SJCRH30 (cell line): ENCODE results near the gene GCGR. TPM values are rescaled to one million over a fixed set of nuclear protein-coding genes. Genes with fewer than 3 reads are reported as not detected.

Experiments
- DNase-seq, 2 experiments: peaks; one replicate each; pipeline ENCODE4 v3.0.0-alpha.2; 2015 to 2020
- H3K27ac ChIP-seq: fragments of 250-450 bp; sonication (Bioruptor Pico); 2 replicates; pipeline ENCODE4 v1.5.1; 2020; ENCODE audit warnings: mild to moderate bottlenecking, moderate library complexity
- H3K27me3 ChIP-seq: fragments of 250-450 bp; sonication (Bioruptor Pico); 2 replicates; pipeline ENCODE4 v1.5.1; 2020; ENCODE audit warnings: mild to moderate bottlenecking, moderate library complexity
- H3K36me3 ChIP-seq: fragments of 250-450 bp; sonication (Bioruptor Pico); 2 replicates; pipeline ENCODE4 v1.5.1; 2020; ENCODE audit warnings: mild to moderate bottlenecking, moderate library complexity
- H3K4me1 ChIP-seq: fragments of 250-450 bp; sonication (Bioruptor Pico); 2 replicates; pipeline ENCODE4 v1.5.1; 2020; ENCODE audit warnings: mild to moderate bottlenecking, moderate library complexity
- H3K4me3 ChIP-seq: fragments of 250-450 bp; sonication (Bioruptor Pico); 2 replicates; pipeline ENCODE4 v1.5.1; 2020; ENCODE audit warnings: mild to moderate bottlenecking, moderate library complexity
- H3K9me3 ChIP-seq: fragments of 250-450 bp; sonication (Bioruptor Pico); replicated peaks from 2 replicates; pipeline ENCODE4 v1.5.1; 2020; ENCODE audit warnings: mild to moderate bottlenecking, moderate library complexity
- total RNA-seq: library from RNA; depleted of rRNA; stranded (reverse); fragments of >200 nt; shearing (Covaris generic); gene quantifications from 2 replicates; pipeline ENCODE4 v1.2.3, GENCODE V29; 2014; rRNA removed

GCGR gene
- total RNA-seq, 1 experiment from 2014 or later, result 0.04 TPM

- H3K27me3 ChIP-seq, result no peaks in the 10 kb centered on the region
- H3K4me1 ChIP-seq, result peaks cover 6% of the 10 kb centered on the region; the same call in 1 of the 2 replicates
- DNase-seq, result peak; percentile 100
- H3K27ac ChIP-seq, result peak overlapping the region; percentile 87
- H3K4me3 ChIP-seq, result peak overlapping the region; percentile 76
- H3K9me3 ChIP-seq, result no peaks in the 10 kb centered on the region
- H3K36me3 ChIP-seq, result peaks cover 19% of the 10 kb centered on the region
Measured at GRCh38 chr17:81860756-81861568, 57.0 kb downstream of the GCGR start.

- Histone ChIP-seq H3K27me3 (no peaks in the 10 kb centered on the region), H3K4me3 (no peak overlapping the region), H3K4me1 (peaks cover 6% of the 10 kb centered on the region; the same call in 1 of the 2 replicates), H3K36me3 (peaks cover 11% of the 10 kb centered on the region), H3K9me3 (no peaks in the 10 kb centered on the region), H3K27ac (no peak overlapping the region)
- no peak for DNase-seq
Measured at GRCh38 chr17:81863123-81863675, 59.2 kb downstream of the GCGR start.

Other genes with a start within 250 kb of the GCGR start
- 118 and 131 TPM in 2 replicates for gene NPLOC4, start 167.0 kb upstream of the GCGR start, total RNA-seq
- gene TSPAN10, start 167.0 kb upstream of the GCGR start, total RNA-seq, result 0.25 and 0.49 TPM in 2 replicates
- 0.13 and 0.34 TPM in 2 replicates for gene PDE6G, start 147.6 kb upstream of the GCGR start, total RNA-seq
- 26.7 and 28.4 TPM in 2 replicates for gene OXLD1, start 137.5 kb upstream of the GCGR start, total RNA-seq
- gene CCDC137, start 137.4 kb upstream of the GCGR start, total RNA-seq, result 50.3 and 52.8 TPM in 2 replicates
- gene ARL16, start 120.4 kb upstream of the GCGR start, total RNA-seq, result 83.7 and 89.9 TPM in 2 replicates
- 88.6 and 103 TPM in 2 replicates for gene HGS, start 120.1 kb upstream of the GCGR start, total RNA-seq
- 93.7 and 128 TPM in 2 replicates for gene MRPL12, start 100.8 kb upstream of the GCGR start, total RNA-seq
- gene SLC25A10, start 91.9 kb upstream of the GCGR start, total RNA-seq, result 33.2 and 34.8 TPM in 2 replicates
- gene MCRIP1, start 29.1 kb downstream of the GCGR start, total RNA-seq, result 130 and 146 TPM in 2 replicates
- not detected in 2 replicates for gene PPP1R27, start 30.9 kb downstream of the GCGR start, total RNA-seq
- gene P4HB, start 56.4 kb downstream of the GCGR start, total RNA-seq, result 558 and 620 TPM in 2 replicates
- gene ARHGDIA, start 67.2 kb downstream of the GCGR start, total RNA-seq, result 201 and 216 TPM in 2 replicates
- gene ALYREF, start 87.4 kb downstream of the GCGR start, total RNA-seq, result 512 and 516 TPM in 2 replicates
- gene ANAPC11, start 87.6 kb downstream of the GCGR start, total RNA-seq, result 266 and 312 TPM in 2 replicates
- gene NPB, start 98.1 kb downstream of the GCGR start, total RNA-seq, result 3.8 and 4.9 TPM in 2 replicates
- 30.2 and 33.0 TPM in 2 replicates for gene PCYT2, start 107.2 kb downstream of the GCGR start, total RNA-seq
- gene SIRT7, start 114.0 kb downstream of the GCGR start, total RNA-seq, result 20.1 and 23.5 TPM in 2 replicates
- 27.3 and 29.0 TPM in 2 replicates for gene MAFG, start 123.6 kb downstream of the GCGR start, total RNA-seq
- gene PYCR1, start 133.2 kb downstream of the GCGR start, total RNA-seq, result 152 and 159 TPM in 2 replicates
- 0.81 and 0.85 TPM in 2 replicates for gene MYADML2, start 143.1 kb downstream of the GCGR start, total RNA-seq
- 1.8 and 3.3 TPM in 2 replicates for gene NOTUM, start 157.0 kb downstream of the GCGR start, total RNA-seq
- gene ASPSCR1, start 173.5 kb downstream of the GCGR start, total RNA-seq, result 40.6 and 42.6 TPM in 2 replicates
- 116 and 136 TPM in 2 replicates for gene CENPX, start 218.7 kb downstream of the GCGR start, total RNA-seq
- gene LRRC45, start 219.2 kb downstream of the GCGR start, total RNA-seq, result 17.3 and 21.3 TPM in 2 replicates
- gene RAC3, start 227.5 kb downstream of the GCGR start, total RNA-seq, result 17.9 and 20.8 TPM in 2 replicates
- 110 and 112 TPM in 2 replicates for gene DCXR, start 233.5 kb downstream of the GCGR start, total RNA-seq
- gene RFNG, start 247.7 kb downstream of the GCGR start, total RNA-seq, result 21.8 and 26.5 TPM in 2 replicates
- gene GPS1, start 247.7 kb downstream of the GCGR start, total RNA-seq, result 168 and 176 TPM in 2 replicates